ENCODE measurements around the gene ANKRD40CL.
"Not testable (repeated sequence)": the region's sequence is repeated elsewhere in the genome, so short reads cannot be mapped to it uniquely, and the experiment has no call there.

The ANKRD40CL gene

DNA sequence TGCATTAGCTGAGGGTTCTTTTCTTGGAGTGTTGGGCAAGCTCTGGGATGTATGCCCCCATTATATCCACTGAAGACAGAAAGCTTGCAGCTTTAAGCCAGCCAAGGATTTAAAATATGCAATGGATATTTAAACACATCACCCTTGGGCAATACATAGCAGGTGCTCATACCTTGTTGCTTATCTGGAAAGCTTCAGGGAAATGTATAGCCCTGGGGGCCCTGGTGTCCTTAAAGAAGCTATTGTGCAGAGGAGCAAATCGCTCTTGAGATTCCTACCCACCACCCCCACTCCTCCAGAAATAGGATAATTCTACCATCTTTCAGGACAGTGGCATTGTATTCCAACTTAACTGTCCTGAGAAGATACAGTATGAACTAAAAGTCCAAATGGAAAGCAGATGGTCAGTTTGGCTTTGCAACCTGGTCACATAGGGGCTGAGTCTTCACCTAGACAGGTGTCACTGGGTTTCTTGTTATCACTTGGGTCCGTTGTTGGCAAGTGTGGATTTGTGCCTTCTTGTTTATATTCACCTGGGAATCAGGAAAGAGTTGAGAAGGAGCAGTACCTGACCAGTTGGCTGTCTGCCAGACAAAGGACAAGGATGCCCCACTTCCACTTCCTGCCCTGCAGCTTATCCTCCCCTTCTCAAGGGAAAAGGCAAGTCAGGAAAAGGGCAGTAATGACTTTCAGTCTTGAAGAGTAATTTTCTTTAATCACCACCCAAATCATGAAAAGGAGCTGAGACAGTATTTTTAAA lies 3.4 kb downstream of the ANKRD40CL start:
- no peak for DNase-seq (ENCODE audit: low read depth in 1 of 2, low spot score in 1 of 2)

DNA sequence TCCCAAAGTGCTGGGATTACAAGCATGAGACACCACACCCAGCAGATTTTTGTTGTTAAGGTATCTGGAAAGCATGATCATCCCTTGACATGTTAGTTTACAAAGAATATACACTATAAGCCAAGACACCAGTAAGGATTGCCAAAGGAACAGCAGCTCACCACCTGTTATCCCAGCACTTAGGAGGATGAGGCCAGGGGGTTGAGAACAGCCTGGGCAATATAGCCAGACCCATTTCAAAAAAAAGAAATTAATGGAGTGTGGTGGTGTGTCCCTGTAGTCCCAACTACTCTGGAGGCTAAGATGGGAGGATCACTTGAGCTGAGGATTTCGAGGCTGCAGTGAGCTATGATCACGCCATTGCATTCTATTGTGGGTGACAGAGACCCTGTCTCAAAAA lies 5.1 kb downstream of the ANKRD40CL start:
- no peak for DNase-seq (ENCODE audit: low read depth in 1 of 2, low spot score in 1 of 2)

DNA sequence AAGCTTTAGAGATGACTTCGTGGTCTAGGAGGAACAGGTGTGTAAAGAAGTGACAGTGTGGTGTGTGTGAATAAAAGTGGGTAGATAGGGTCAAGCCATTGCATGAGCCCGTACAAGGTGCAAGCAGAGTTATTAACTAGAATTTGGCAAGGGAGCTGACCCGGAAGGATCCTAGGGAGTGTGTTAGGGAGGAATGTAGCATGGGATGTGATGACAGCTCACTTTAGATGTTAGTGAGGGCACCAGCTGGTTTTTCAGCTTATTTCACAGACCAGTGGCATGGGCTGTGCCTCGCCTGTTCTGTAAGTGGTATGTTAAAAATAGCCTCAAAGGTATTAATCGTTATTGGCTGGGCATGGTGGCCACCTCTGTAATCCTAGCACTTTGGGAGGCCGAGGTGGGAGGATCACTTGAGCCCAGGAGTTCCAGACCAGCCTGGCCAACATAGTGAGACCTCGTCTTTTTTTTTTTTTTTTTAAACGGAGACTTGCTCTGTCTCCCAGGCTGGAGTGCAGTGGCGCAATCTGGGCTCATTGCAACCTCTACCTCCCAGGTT lies 8.3 kb downstream of the ANKRD40CL start:
- no peak for DNase-seq (ENCODE audit: low read depth in 1 of 2, low spot score in 1 of 2)

DNA sequence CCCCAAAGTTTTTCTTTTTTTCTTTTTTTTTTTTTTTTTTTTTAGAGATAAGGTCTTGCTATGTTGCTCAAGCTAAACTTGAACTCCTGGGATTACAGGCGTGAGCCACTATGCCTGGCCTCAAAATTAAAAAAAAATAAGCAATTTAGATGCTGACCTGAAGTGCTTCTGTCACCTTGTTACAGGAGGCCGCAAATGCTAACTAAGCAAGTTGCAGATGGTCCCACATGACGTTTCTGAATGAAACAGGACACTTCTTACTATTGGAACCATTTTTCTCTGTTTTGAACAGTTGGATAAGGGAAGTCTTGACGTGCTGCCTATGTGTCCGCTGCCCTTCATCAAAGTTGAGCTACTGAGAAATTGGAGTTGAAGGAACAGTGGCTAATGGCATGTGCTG lies 8.8 kb downstream of the ANKRD40CL start:
- no peak for DNase-seq (ENCODE audit: low read depth in 1 of 2, low spot score in 1 of 2)

DNA sequence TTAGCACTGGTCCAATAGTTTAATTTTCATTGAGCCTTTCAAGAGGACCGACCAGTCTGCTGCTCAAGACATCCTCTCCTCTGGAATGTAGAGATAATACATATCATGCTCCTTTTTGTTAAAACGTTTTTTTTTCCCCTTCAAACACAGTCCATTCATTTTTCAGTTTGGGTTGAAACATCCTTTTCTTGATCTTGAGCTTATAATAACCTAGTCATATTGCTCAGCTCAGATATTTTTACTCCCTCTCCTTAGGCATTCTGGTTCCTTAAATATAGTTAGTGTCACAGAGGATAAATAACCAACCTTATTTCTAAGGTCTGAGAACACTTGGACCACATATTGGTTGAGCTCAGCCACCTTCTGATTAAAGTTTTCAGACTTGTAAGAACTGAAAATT lies 12.8 kb downstream of the ANKRD40CL start:
- no peak for DNase-seq (ENCODE audit: low read depth in 1 of 2, low spot score in 1 of 2)

DNA sequence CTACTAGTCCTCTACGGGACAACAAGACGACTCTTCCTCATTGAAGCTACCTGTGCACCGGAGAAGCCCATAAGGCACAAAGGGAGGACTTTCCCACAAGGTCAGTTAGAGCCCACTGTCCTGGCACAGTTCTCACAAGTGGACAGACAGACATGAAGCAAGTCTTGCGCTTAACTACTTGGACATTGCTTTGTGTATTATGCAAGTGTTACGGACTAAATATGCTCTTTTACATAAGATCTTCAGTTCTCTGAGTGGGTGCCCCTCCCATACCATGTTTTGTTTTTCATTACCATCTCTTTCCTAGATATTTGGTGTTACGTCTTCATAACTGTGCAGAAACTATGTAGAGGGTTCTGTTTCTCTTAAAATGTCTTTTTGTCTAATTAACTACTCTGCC lies 18.1 kb downstream of the ANKRD40CL start:
- DNase-seq (ENCODE audit: low read depth in 1 of 2, low spot score in 1 of 2), result no peak

DNA sequence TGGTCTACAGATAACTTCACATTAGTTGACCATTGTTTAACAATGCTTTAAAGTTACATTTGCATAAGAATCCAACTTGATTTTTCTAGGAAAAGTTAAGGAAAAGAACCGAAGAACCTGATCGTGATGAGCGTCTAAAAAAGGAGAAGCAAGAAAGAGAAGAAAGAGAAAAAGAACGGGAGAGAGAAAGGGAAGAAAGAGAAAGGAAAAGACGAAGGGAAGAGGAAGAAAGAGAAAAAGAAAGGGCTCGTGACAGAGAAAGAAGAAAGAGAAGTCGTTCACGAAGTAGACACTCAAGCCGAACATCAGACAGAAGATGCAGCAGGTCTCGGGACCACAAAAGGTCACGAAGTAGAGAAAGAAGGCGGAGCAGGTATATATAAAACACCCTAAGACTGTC lies 21.7 kb downstream of the ANKRD40CL start:
- DNase-seq (ENCODE audit: low read depth in 1 of 2, low spot score in 1 of 2), result no peak

DNA sequence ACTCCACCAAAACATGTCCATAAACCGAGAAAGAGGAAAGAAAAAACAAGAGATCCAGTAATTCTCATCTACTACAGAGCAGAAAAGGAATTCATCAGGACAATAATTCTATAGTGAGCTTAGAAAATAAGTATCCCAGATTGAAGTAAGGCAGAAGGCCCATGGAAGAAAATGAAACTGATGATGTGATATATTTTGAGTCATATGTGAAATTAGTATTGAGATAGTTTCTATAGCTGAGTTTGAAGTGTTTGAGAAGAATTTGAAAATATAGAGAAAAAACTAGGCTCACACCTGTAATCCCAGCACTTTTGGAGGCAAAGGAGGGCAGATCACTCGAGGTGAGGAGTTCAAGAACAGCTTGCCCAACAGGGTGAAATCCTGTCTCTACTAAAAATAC lies 28.2 kb downstream of the ANKRD40CL start:
- DNase-seq (ENCODE audit: low read depth in 1 of 2, low spot score in 1 of 2), result no peak

DNA sequence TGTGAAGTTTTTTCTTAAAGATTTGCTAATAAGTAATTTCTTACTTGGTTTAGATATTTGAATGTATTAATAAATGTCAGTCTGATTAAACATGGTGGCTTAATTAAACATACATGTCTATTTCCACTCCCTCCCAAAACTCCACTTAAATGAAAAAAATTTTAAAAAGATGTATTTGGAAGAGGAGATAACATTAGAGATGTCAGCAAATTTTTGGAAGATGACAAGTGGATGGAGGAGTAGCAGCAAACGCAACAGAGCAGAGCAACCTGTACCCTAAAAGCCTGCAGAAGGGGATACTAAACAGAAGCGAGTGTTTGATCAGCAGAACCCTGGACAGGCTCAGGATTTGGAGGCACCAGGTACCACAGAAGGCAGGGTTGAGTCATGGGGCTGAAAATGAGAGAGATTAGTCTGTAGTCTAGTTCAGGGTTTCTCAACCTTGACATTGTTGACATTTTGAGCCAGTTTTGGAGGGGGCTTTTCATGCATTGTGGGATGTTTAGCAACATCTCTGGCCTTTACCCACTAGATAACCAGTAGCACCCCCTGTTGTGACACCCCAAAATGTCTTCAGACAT lies 30.1 kb downstream of the ANKRD40CL start:
- DNase-seq (ENCODE audit: low read depth in 1 of 2, low spot score in 1 of 2), result no peak

DNA sequence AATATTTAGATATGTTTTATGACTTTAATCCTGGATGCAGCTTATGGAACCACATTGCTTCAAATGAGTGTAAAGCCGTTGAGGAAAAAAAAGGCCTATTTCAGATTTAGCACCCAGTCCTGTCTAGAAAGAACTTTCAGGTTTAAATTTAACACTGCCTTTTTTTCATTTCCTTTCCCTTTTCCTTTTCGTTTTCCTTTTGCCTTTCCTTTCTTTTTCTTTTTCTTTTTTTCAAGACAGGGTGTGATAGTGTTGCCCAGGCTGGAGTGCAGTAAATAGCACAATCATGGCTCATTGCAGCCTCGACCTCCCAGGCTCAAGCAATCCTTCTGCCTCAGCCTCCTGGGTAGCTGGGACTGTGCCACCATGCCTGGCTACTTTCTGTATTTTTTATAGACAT lies 32.0 kb downstream of the ANKRD40CL start:
- DNase-seq (ENCODE audit: low read depth in 1 of 2, low spot score in 1 of 2), result no peak

DNA sequence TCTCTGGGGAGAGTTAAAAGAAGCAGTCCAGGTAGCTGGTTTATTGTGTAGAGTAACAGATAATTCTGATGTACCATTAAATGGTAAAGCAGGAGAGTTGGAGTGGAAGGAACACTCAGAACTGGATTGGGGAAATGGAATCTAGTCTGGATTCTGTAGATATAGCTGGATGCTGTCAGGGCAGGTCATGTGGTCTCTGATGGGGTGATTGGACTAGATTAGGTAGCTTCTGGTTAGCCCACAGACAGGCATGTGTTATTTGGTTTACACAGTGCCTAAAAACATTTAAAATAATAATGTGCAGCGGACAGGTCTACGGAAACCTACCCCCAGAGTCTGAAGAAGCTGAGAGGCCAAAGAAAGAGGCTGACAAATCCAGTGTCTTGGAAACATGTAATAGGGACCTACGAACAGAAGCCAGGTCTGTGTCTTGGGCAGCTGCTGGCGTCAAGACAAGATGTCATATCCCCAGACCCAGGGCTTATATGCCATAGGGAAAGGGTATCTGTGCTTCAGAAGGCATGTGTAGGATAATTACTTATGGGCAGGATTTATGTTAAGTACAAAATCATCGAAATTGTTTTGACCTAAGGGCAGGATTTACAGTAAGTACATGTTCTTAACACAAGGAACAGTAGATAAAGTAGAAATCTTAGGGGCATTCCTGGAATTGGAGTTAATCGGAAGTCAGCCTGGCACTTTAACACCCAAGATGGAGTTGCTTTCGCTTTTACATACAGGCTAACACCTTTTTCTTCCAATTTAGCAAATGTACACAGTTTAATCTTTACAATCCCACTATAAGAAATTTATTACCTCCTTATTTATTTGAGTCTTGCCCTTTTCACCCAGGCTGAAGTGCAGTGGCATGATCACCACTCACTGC lies 35.5 kb downstream of the ANKRD40CL start:
- DNase-seq (ENCODE audit: low read depth in 1 of 2, low spot score in 1 of 2), result no peak

DNA sequence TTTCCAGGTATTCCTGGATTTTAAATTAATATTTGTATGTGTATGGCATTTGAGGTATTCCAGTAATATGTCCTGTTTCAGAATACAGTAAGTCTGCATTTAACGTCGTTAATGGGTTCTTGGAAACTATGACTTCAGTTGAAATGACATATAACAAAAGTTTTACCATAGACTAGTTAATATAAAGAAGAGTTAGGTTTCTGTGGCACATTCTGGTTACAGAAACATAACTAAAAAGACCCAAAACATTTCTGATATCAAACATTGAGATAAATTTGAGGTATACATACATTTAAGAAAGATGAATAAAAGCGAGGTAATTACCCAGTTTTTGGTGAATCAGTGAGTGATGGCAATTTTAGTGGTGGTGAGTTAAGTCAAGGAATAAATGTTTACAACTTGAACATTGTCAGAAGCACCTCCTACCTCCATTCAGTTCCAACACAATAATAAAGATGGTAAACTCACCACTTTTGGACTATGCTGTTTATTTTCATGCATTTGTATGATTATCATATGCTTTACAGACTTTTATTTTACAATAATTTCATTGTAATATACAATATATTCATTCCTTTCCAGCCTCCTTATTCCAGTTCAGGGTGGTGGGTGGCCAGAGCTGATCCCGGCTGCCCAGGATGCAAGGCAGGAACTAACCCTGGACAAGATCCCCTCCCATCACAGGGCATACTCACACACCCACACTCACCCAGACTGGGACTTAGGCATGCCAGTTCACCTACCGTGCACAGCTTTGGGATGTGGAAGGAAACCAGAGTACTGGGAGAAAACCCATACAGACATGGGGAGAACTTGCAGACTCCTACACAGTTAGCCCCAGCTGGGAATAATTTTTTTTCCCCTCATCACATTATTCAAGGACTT lies 38.2 kb downstream of the ANKRD40CL start:
- no peak for DNase-seq (ENCODE audit: low read depth in 1 of 2, low spot score in 1 of 2)

DNA sequence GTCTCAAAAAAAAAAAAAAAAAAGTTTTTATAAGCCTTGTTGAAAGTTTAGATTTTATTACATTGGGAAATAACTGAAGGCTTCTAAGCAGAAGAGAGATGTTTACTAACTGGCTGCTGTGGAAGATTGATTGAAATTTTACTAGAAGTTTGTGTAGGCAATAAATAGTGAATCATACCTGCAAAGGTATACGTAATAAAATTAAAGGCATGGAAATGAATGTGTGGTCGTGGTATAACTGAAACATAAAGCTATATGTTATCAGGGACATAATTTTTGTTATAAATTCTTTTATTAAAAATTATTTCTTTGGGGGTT lies 39.2 kb downstream of the ANKRD40CL start:
- DNase-seq (ENCODE audit: low read depth in 1 of 2, low spot score in 1 of 2), result no peak

DNA sequence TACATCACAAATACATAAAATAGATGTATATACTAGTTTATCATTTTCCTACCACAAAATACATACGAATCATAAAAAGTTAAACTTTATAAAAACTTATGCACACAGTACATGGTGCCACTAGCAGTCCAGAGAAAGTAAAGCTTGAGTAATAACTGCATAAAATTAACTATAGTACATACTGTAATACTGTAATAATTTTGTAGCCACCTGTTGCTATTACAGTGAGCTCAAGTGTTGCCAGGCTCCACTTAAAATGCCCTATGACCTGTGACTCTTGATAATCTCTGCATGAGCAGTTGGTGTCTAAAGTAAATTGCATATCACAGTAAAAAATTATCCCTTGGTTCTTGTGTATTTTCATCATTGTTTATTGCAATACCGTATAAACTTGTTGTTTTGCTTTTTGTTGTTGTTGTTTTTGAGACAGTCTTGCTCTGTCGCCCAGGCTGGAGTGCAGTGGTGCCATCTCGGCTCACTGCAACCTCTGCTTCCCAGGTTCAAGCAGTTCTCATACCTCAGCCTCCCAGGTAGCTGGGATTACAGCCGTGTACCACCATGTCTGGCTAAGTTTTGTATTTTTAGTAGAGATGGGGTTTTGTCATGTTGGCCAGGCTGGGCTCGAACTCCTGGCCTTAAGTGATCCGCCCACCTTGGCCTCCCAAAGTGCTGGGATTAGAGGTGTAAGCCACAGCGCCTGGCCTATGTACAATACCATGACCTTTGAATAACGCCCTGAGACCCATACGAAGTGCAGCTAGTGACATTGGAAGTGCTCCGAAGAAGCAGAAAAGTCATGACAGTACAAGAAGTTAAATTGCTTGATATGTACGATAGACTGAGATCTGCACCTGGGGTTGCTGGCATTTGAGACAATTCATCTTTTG lies 41.3 kb downstream of the ANKRD40CL start:
- DNase-seq (ENCODE audit: low read depth in 1 of 2, low spot score in 1 of 2), result no peak

DNA sequence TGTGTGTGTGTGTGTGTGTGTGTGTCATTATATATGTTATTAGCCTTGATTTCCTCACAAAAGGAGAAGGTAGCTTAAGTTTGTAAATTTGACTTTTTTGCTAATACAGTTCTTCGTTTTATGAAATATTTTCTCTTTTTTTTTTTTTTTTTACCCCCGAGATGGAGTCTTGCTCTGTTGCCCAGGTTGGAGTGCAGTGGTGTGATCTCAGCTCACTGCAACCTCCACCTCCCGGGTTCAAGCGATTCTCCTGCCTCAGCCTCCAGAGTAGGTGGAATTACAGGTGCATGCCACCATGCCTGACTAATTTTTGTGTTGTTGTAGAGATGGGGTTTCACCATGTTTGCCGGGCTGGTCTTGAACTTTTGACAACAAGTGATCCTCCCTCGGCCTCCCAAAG lies 42.7 kb downstream of the ANKRD40CL start:
- not testable (repeated sequence) for DNase-seq (ENCODE audit: low read depth in 1 of 2, low spot score in 1 of 2)

DNA sequence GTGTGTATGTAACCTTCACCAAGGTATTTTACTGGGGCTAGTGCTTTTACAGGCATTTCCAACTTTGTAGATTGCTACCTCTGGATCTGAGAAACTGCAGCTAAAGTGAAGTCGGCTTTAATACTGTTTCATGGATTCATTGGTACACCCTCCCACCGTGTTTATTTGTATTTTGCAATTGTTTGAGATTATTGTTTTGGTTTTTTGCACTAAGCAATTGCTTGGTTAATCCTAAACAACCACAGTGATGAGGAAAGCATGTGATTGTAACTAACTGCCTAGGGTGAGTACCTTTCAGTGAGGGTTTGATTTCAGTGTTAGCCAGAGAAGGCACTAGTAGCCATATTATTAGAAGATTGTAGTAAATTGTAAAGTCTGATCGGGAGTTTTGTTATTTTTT lies 44.6 kb downstream of the ANKRD40CL start:
- no peak for DNase-seq (ENCODE audit: low read depth in 1 of 2, low spot score in 1 of 2)

DNA sequence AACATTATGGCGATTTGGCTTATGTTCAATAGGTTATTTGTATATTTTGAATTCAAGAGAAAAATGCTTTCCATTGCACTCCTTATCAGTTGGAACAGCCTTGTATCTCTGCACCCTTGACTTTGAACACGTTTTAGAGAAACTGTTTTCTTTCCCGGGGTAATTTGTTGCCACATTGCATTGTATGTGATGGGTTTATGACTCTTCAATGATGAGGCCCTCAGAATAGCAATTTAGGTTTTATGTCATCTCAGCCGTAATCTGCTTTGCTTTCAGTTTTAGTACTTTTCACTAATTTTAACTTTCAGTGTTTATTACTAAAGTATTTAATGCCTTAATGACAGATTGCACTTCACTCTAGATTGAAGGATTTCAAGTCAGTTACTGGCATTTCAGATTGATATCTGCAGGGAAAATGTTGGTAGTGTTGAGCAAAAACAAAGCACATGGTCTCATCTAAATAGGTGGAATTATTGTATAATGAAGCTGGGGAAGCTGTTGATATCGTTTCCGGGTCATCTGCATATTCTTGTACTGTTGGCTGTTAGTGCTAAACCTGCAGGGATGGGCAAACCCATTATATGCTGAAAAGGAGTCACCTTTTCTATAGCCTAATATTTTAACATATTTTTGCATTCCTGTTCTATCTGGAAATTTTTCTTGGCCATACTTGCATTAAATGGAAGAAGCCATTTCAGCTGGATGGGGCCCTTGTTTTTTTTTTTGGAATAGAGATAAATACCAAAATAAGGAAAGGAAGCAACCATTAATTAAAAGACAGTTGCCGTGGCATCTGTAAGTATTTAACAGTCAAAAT lies 45.9 kb downstream of the ANKRD40CL start:
- no peak for DNase-seq (ENCODE audit: low read depth in 1 of 2, low spot score in 1 of 2)

DNA sequence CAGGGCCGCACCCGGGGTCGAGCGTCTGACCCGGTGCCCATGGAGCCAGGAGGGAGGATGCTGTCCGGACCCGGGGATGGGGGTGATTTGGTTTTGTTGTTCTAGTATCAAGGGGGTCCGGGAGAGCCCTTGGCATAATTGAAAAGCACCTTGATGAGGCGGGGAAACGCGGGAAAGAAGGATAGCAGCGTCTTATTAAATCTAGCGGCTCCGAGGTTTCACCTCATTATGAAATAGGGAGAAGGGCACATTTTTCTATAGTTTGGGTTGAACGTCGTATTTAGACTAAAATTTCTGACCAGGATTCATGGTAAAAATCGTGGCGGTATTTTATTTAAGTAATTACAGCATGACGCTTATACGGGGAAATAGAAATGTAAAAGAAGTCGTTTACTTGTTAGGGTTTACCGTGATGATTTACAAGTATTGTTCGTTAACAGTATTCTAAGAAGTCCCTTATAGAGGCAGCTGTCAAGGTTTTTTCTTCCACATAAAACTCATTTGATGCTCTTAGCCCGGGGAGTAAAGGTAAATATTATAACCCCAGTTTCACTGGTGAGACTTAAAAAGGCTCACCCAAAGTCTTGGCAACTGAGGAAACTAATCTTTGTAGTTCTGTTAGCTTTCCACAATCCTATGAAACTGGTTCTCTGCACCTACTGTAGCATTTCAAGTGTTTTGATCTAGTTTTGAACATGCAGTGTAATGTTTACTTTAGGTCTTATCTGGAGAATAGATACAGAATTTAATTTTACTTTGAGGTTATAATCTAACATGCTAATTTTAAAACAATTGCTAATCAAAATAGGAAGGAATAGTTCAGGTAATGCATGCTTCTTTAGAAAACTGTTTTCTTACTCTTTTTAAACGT lies 47.2 kb downstream of the ANKRD40CL start:
- no peak for DNase-seq (ENCODE audit: low read depth in 1 of 2, low spot score in 1 of 2)
